ENCODE measurements around the gene KCND1. TPM values are rescaled to one million over a fixed set of nuclear protein-coding genes. Genes with fewer than 3 reads are reported as not detected.
A peak's percentile ranks its signal among the peaks of the same experiment; 100 is the strongest.

Gene KCND1
- total and polyA plus RNA-seq, 2 experiments from 2014 or later: 0.87 to 2.0 TPM

DNA sequence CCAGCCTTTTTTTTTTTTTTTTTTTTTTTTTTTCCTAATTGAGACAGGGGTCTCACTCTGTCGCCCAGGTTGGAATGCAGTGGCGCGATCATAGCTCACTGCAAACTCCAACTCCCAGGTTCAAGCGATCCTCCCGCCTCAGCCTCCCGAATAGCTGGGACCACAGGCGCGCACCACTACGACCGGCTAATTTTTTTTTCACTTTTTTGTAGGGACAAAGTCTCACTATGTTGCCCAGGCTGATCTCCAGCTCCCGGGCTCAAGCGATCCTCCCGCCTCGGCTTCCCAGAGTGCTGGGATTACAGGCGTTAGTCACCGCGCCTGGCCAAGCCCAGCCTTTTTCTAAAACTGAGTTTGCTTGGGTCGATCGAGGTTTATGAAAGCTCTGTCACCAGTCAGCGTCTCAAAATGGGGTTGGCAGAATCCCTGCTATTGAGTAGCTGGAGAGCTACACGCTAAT is 13.0 kb downstream of the KCND1 start:
- Histone ChIP-seq H3K36me3 (replicated peaks; ENCODE audit: insufficient read depth, low read depth) (no peaks in the 10 kb centered on the region), H2AFZ (no peak overlapping the region), H3K4me2 (peak overlapping the region; percentile 70), H4K20me1 (ENCODE audit: insufficient read depth, poor library complexity, severe bottlenecking) (peaks cover 14% of the 10 kb centered on the region), H3K9me2 (replicated peaks; ENCODE audit: insufficient read depth) (no peaks in the 10 kb centered on the region), H3K27me3 (no peaks in the 10 kb centered on the region), H3K27ac (peak overlapping the region; percentile 92), H3K79me2 (peaks cover 34% of the 10 kb centered on the region), H3K4me1 (ENCODE audit: insufficient read depth) (peaks cover 9% of the 10 kb centered on the region), H3K9me3 (ENCODE audit: low read depth) (no peaks in the 10 kb centered on the region), H3K4me3 (peak overlapping the region; percentile 32)
- TF ChIP-seq EZH2 (IDR thresholded peaks at IDR 0.05; ENCODE audit: borderline replicate concordance): no peak
- TF ChIP-seq EZH2phosphoT487 (IDR thresholded peaks at IDR 0.05; ENCODE audit: low read depth, severe bottlenecking, unreplicated experiment): no peak
- TF ChIP-seq CTCF (IDR thresholded peaks at IDR 0.05; ENCODE audit: poor library complexity): no peak
- DNase-seq (ENCODE audit: low spot score): peak; percentile 65
- WGBS (ENCODE audit: low lambda C conversion rate, missing lambda C conversion rate): 35% methylated on average over 21 of the region's 21 CpGs

DNA sequence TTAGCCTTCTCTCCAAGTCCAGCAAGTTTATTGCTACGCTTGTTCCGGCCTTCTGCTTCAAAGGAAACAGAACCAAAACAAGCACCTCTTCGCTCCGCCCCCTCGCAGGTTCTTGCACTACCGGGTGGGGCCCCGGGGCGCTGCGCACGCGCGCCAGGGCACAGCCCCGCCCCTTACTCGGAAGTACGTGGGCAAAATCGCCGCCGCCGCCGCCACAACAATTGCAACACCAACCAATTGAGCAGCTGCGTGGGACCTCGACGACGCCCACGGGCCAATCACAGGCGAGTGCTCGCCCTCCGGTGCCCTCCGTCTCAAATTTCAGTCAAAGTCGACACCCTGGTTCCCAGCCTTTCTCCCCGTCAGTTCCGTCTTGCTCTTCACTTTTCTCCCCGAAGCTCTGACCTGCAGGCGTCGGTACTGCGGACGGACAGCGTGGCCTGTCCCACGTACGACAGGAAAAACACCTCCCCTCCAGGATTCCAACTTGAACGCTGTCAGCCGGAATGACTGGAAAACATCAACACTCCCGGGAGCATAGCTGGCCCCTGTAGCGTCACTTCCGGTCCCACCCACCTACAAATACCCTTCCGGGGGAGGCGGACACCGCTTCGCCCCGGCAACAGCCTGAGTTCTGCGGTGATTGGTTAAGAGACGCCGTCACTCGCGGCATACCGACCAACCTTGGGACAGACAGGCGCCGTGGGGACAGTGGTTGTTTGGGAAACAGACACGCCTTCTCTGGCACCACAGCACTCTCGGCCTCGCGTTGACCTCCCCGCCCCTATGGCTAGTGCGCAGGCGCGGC is 13.6 kb downstream of the KCND1 start:
- peak overlapping the region; percentile 39 for H3K4me3 ChIP-seq
- peaks cover 14% of the 10 kb centered on the region for H4K20me1 ChIP-seq (ENCODE audit: insufficient read depth, poor library complexity, severe bottlenecking)
- H2AFZ ChIP-seq: no peak overlapping the region
- H3K36me3 ChIP-seq (replicated peaks; ENCODE audit: insufficient read depth, low read depth): no peaks in the 10 kb centered on the region
- peaks cover 9% of the 10 kb centered on the region for H3K4me1 ChIP-seq (ENCODE audit: insufficient read depth)
- H3K27me3 ChIP-seq: no peaks in the 10 kb centered on the region
- TF ChIP-seq EZH2phosphoT487 (IDR thresholded peaks at IDR 0.05; ENCODE audit: low read depth, severe bottlenecking, unreplicated experiment) (no peak), CTCF (IDR thresholded peaks at IDR 0.05; ENCODE audit: poor library complexity) (no peak), EZH2 (IDR thresholded peaks at IDR 0.05; ENCODE audit: borderline replicate concordance) (no peak)
- H3K27ac ChIP-seq: peak overlapping the region; percentile 98
- H3K79me2 ChIP-seq: peaks cover 40% of the 10 kb centered on the region
- peak overlapping the region; percentile 64 for H3K4me2 ChIP-seq
- H3K9me3 ChIP-seq (ENCODE audit: low read depth): no peaks in the 10 kb centered on the region
- peak; percentile 95 for DNase-seq (ENCODE audit: low spot score)
- H3K9me2 ChIP-seq (replicated peaks; ENCODE audit: insufficient read depth): no peaks in the 10 kb centered on the region
- 50% methylated on average over 63 of the region's 66 CpGs for WGBS (ENCODE audit: low lambda C conversion rate, missing lambda C conversion rate)

DNA sequence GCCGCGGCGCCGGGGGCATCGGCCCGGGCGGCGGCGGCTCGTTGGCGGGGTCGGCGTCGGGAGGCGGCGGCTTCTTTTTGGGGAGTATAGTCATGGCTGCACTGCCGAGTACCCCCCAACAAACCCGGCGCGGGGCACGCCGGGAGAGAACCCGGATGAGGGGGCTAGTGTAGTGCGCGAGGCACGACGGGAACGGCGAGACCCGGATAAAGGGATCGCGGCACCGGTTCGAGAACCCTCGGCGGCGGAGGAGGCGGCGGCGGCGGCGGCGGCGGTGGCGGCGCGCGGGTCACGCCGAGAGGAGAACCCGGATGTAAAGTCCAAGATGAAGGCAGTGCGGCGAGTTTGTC is 14.2 kb downstream of the KCND1 start, which contains the start of gene OTUD5:
TSS of gene OTUD5 (minus strand) at position 131 of the 350 bp plus-strand sequence. CDS start at position 94, 37 bp downstream.
- peaks cover 46% of the 10 kb centered on the region for H3K79me2 ChIP-seq
- H3K27ac ChIP-seq: peak within 1 kb of the TSS; percentile 98
- H3K4me1 ChIP-seq (ENCODE audit: insufficient read depth): peaks cover 9% of the 10 kb centered on the region
- H3K9me3 ChIP-seq (ENCODE audit: low read depth): no peaks in the 10 kb centered on the region
- peak within 1 kb of the TSS; percentile 84 for H3K4me2 ChIP-seq
- peak within 1 kb of the TSS; percentile 39 for H3K4me3 ChIP-seq
- DNase-seq (ENCODE audit: low spot score): peak; percentile 66
- TF ChIP-seq EZH2 (IDR thresholded peaks at IDR 0.05; ENCODE audit: borderline replicate concordance) (no peak), CTCF (IDR thresholded peaks at IDR 0.05; ENCODE audit: poor library complexity) (no peak), EZH2phosphoT487 (IDR thresholded peaks at IDR 0.05; ENCODE audit: low read depth, severe bottlenecking, unreplicated experiment) (no peak)
- peaks cover 14% of the 10 kb centered on the region for H4K20me1 ChIP-seq (ENCODE audit: insufficient read depth, poor library complexity, severe bottlenecking)
- no peaks in the 10 kb centered on the region for H3K9me2 ChIP-seq (replicated peaks; ENCODE audit: insufficient read depth)
- 58% methylated on average over 38 of the region's 53 CpGs for WGBS (ENCODE audit: low lambda C conversion rate, missing lambda C conversion rate)
- H2AFZ ChIP-seq: no peak within 1 kb of the TSS
- H3K27me3 ChIP-seq: no peaks in the 10 kb centered on the region
- H3K36me3 ChIP-seq (replicated peaks; ENCODE audit: insufficient read depth, low read depth): no peaks in the 10 kb centered on the region
